ENCODE measurements around the gene TNFRSF6B.

TNFRSF6B gene

DNA sequence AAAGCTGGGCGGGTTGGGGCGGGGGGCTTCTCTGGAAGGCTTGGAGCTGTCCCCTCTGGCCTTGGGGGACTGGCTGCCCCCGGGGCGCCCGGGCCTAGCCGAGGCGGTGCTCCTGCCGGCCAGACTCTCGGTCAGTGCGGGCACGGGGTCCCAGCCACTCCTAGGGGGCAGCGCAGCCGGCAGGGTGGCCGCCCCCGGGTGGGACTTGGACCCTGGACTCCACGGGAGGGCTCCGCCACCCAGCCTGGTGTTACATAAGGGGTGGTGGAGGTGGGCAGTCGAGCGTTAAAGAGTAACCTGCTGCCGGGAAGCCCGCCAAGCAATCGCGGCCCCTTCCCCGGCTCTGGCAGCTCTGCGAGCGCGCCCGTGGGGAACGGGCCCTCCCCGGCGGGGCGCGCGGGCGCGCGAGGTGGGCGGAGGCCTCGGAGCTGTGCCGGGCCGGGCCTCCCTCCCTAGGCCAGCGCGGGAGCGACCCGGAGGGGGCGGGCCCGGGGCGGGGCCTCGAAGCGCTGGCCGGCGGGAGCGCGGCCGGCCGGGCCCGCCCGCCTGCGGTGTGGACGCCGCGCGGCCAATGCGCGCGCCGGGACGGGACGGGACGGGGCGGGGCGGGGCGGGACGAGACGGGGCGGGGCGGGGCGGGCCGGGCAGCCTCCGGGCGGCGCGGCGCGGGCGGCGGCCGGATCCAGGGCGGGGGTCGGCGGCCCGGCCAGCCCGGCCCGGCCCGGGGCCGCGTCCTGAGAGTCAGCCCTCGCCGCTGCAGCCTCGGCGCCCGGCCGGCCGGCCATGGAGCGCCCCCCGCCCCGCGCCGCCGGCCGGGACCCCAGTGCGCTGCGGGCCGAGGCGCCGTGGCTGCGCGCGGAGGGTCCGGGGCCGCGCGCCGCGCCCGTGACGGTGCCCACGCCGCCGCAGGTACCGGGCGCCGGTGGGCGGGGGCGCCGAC is 42.9 kb downstream of the TNFRSF6B start, which contains the start of gene SLC2A4RG:
Gene SLC2A4RG (plus strand): TSS at position 647 of the 940 bp plus-strand sequence. CDS start 137 bp downstream, at position 784.
- peak; percentile 58 for DNase-seq (ENCODE audit: low spot score)

DNA sequence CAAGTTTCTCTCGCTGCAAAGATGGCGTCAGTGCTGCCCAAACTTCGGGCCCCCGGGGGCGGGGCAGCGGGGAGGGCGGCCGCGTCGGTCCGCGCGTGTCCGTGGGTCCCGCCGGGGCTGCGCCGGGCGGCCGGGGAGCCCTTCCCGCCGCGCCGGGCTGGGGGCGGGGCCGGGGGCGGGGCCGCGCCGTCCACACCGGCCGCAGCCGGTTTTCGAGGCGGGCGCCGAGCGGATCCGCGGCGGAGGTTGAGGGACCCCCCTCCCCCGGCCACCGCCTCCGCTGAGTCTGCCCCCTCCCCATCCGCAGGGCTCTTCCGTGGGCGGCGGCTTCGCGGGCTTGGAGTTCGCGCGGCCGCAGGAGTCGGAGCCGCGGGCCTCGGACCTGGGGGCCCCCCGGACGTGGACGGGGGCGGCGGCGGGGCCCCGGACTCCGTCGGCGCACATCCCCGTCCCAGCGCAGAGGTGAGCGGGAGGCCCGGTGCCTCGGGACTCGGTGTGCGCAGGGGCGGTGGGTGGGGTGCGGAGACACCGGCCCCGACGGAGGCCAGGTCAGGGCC is 43.7 kb downstream of the TNFRSF6B start:
- DNase-seq (ENCODE audit: low spot score), result no peak

- no peak for DNase-seq (ENCODE audit: low spot score)
Observed at GRCh38 chr20:63740627-63741353, 44.3 kb downstream of the TNFRSF6B start.

DNA sequence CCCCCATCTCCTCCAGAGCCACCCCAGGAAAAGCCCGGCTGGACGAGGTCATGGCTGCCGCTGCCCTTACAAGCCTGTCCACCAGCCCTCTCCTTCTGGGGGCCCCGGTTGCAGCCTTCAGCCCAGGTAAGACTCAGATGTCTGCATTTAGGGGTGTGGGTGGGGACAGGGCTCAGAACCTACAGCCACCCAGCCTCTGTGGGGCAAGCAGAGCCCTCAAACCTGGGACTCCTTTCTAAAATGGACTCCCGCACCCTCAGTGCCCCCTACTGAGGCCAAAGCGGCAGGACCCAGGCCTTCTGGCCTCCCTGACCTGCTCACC is 44.9 kb downstream of the TNFRSF6B start:
- DNase-seq (ENCODE audit: low spot score), result no peak

DNA sequence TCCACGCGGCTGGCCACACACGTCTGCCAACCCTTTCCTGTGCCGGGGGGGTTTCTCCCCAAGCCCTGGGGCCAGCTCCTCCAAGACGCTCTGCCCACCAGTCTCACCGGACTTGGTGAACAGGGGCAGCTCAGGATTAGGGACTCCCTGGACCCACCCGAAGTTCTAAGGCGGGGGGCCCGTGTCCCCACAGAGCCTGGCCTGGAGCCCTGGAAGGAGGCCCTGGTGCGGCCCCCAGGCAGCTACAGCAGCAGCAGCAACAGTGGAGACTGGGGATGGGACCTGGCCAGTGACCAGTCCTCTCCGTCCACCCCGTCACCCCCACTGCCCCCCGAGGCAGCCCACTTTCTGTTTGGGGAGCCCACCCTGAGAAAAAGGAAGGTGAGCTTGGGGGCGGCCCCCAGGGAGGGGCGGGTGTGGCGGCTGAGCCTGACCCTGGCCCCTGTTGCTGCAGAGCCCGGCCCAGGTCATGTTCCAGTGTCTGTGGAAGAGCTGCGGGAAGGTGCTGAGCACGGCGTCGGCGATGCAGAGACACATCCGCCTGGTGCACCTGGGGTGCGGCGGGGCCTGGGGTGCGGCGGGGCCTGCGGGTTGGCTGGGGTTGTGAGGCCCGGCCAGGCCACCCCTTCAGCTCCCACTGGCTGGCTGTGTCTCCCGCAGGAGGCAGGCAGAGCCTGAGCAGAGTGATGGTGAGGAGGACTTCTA is 45.4 kb downstream of the TNFRSF6B start:
- no peak for DNase-seq (ENCODE audit: low spot score)

- DNase-seq (ENCODE audit: low spot score), result no peak
Observed at GRCh38 chr20:63742381-63743024, 46.1 kb downstream of the TNFRSF6B start.

DNA sequence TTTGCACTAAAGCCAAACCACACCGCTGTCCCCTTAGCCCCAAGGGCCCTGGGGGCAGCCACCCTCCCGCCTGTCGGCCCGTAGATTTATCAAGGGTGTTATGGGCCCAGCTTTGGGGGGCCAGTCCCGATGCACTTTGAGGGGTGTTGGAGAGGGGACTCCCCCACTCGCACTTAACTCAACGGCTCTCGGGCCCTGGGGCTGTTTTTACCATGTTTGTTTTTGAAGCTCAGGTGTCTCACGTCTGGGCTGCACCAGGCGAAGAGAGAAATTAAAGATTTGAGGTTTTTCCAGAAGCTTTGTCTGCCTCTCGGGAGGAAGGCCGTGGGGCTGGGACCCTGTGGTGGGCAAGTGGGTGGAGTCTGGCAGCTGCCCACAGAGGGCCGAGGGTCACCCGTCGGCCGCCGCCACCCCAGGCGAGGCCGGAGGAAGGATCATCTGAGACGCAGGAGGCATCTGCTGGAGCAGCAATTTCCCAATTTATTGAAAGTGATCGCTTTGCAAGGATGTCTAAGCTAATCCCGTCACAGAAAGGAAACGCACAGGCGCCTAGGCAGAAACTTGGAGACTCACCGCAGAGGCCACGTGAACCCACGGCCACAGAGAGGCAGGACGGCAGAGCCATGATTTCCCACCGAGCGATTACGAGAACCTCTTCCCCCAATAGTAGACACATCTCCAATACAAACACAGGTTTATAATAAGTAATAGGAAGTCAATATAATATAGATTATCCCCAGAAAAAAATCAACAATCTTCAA is 46.9 kb downstream of the TNFRSF6B start:
- DNase-seq (ENCODE audit: low spot score), result no peak

DNA sequence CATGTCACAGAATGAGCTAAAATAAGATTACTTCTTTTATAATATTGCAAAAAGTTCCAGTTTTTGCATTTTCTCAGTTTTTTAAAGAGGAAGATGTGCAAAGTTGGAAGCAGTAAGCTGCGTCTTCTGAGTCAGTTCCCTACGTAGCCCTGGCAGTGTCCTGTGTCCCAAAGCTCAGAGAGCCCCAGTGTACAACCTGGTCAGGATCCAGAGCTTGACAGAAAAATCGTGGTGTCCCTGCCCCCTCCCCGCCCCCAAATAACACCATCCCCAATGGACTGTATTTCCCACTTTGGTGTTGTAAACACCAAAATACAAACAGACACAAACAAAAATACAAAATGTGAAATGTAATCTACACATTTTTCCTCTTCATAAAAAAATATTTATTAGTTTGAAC is 47.7 kb downstream of the TNFRSF6B start:
- no peak for DNase-seq (ENCODE audit: low spot score)

DNA sequence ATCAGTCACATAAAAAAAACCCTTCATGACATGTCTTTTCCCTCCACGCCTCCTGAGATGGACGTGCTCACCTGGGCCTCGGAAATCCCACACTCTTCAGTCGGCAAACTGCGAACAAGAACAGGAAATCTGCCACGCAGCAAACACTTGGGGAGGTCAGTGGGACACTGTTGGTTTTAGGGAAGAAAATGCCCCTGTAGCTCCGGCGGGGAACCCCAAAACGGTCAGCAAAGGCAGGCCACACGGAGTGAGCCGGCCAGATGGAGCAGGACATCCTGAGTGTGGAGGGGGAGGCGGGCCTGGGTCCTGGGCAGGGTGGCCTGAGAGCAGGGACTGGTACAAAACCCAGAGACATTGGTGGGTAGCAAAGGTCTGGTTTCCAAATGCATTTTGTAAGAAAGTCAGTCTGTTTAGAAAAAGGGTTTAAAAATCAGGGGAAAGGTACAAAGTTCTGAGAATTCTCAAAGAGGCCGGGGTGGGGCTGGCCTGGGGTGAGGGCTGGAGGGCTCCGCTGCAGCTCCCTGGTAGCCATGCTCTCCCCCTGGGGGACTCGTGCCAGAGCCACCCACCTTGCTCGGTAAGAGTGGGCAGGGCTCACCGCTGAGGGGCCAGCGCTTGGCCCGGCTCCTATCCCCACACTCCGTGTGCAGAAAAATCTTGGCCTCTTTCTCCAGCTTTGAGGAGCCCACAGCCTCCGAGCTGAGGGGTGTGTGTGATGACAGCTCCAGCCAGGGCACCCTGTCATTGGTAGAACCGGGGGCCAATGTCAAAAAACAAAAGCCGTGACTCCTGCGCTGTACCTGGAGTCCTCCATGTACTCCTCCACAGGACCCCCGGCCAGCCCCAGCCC is 48.3 kb downstream of the TNFRSF6B start:
- no peak for DNase-seq (ENCODE audit: low spot score)

GRCh38 chr20:63745424-63745805 is 49.0 kb downstream of the TNFRSF6B start:
- no peak for DNase-seq (ENCODE audit: low spot score)

GRCh38 chr20:63745961-63746731 is 49.7 kb downstream of the TNFRSF6B start:
- DNase-seq (ENCODE audit: low spot score), result no peak

GRCh38 chr20:63746751-63747315 is 50.4 kb downstream of the TNFRSF6B start:
- DNase-seq (ENCODE audit: low spot score), result no peak

GRCh38 chr20:63747622-63748069 is 51.2 kb downstream of the TNFRSF6B start:
- peak; percentile 74 for DNase-seq (ENCODE audit: low spot score)

Measured in NAMALWA (cell line).